ENCODE data around the gene TSKU.

- TF ChIP-seq GATA3 (IDR thresholded peaks at IDR 0.05; ENCODE audit: low read depth, low read length) (no peak), GATA2 (IDR thresholded peaks at IDR 0.05; ENCODE audit: low read depth, low read length) (no peak)
Observed at GRCh38 chr11:76822406-76822805, 39.2 kb downstream of the TSKU start.

Data from SH-SY5Y (cell line).